ENCODE results near the gene FURIN. TPM values are rescaled to one million over a fixed set of nuclear protein-coding genes. Genes with fewer than 3 reads are reported as not detected.
A peak's percentile ranks its signal among the peaks of the same experiment; 100 is the strongest.

The FURIN gene
- total and polyA plus RNA-seq, 9 of the 15 experiments (the other 6 are each of a cell fraction or from before 2014, with no cell fraction given) = 0.92 to 99.9 (median 34.8) TPM

DNA sequence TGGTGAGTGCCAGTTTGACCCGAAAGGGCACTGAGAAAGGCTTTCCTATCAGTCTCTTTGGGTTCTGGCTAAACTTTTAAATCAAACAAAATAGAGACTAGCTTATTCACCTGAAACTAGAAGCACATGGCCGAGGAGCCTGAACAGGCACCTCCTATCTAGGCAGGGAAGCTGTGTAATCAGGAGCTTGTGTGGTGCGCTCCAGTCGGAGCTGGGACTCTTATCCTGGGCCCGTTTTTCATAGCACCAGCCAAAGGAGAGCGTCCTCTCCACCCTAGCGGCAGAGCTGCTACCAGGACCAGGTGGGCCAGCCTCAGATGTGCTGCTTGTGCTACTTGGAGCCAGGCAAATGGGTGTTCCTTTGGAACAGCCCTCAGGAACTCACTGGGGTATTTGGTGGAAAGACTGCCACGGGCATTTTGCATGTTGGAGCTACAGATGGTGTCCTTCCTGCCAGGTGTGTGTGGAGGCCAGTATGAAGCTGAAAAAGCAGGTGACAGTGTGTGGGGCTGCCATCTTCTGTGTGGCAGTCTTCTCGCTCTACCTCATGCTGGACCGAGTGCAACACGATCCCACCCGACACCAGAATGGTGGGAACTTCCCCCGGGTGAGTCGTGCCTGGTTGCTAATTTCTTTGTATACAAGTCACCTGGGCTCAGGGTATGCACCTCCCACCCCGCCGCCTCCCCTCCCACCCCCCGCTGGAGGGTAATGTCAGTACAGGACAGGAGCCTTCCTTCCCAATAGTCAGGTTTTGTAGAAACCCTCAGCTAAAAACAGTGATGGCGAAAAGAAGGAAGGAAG is 35.5 kb downstream of the FURIN start:
- FAIRE-seq (peak; percentile 85), ATAC-seq (peak; percentile 72), DNase-seq (ENCODE audit: extremely low read depth in 1 of 4, low spot score in 3 of 4) (peak; percentile 38 to 80 (median 60))
- H3K4me1 ChIP-seq (replicated peaks in 1 of 2; ENCODE audit: control insufficient read depth in 2 of 2, insufficient read depth in 2 of 2, low read length in 2 of 2) = peaks cover 25 to 69% of the 10 kb centered on the region in 2 experiments; a peak in 4 of 5 replicates
- in situ Hi-C loops (cut with MboI) (no loop called here), intact Hi-C loops (cut with micrococcal nuclease) (no loop called here)
- H3K36me3 ChIP-seq (ENCODE audit: control insufficient read depth, insufficient read depth, low read length) = peaks cover 45% of the 10 kb centered on the region
- TSS peak; percentile 59 for BruUV-seq (replicated peaks)
- peak overlapping the region; percentile 69 for H3K4me3 ChIP-seq
- ChIA-PET POLR2A (interaction anchor here (0.6 to 7.0 kb wide), 12 partner anchors 8 to 372 kb away, joined by 3 to 70 read pairs (median 8); partner anchors contain the start of genes HDDC3 and UNC45A), CTCF (ENCODE audit: low intra/inter-chr PET ratio) (interaction anchor here (0.6 to 0.8 kb wide), 2 partner anchors 31 to 255 kb away, joined by 3 read pairs; no protein-coding TSS in a partner anchor)
- H3K9me3 ChIP-seq (replicated peaks; ENCODE audit: control insufficient read depth, insufficient read depth, low read depth, low read length) = no peaks in the 10 kb centered on the region
- H3K9me1 ChIP-seq (ENCODE audit: control insufficient read depth, insufficient read depth, low read length) = peaks cover 4% of the 10 kb centered on the region
- peak overlapping the region; percentile 23; the same call in 1 of the 2 replicates for H2AFZ ChIP-seq (ENCODE audit: low read depth, low read length)
- no peaks in the 10 kb centered on the region for H3K27me3 ChIP-seq (ENCODE audit: control insufficient read depth in 2 of 2, insufficient read depth in 2 of 2, low read length in 2 of 2)
- peak overlapping the region; percentile 93 for H3K4me2 ChIP-seq (ENCODE audit: insufficient read depth, low read length)
- no peaks in the 10 kb centered on the region for H4K20me1 ChIP-seq (replicated peaks; ENCODE audit: control insufficient read depth, insufficient read depth, low read length)
- H3K27ac ChIP-seq (ENCODE audit: extremely low read depth, low read depth, low read length) = peak overlapping the region; percentile 84
- H3K79me2 ChIP-seq (ENCODE audit: control insufficient read depth, insufficient read depth, low read length) = peaks cover 52% of the 10 kb centered on the region
- H3K9ac ChIP-seq (ENCODE audit: insufficient read depth in 1 of 2, low read depth in 2 of 2, low read length in 2 of 2) = peak overlapping the region; percentile 86 to 99
- 6% methylated on average over 13 of the region's 18 CpGs for WGBS (ENCODE audit: insufficient coverage, low coverage, missing lambda C conversion rate)
- TF ChIP-seq, protein P1, sequence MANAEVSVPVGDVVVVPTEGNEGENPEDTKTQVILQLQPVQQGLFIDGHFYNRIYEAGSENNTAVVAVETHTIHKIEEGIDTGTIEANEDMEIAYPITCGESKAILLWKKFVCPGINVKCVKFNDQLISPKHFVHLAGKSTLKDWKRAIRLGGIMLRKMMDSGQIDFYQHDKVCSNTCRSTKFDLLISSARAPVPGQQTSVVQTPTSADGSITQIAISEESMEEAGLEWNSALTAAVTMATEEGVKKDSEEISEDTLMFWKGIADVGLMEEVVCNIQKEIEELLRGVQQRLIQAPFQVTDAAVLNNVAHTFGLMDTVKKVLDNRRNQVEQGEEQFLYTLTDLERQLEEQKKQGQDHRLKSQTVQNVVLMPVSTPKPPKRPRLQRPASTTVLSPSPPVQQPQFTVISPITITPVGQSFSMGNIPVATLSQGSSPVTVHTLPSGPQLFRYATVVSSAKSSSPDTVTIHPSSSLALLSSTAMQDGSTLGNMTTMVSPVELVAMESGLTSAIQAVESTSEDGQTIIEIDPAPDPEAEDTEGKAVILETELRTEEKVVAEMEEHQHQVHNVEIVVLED (CRISPR knock-in tag; IDR thresholded peaks at IDR 0.05) = no peak
- TF ChIP-seq TAF1 (IDR thresholded peaks at IDR 0.05; ENCODE audit: control insufficient read depth, extremely low read depth, insufficient read depth, low read length, severe bottlenecking) (peak; percentile 63), MTA3 (IDR thresholded peaks at IDR 0.05; ENCODE audit: borderline replicate concordance) (peak; percentile 41), L3MBTL2 (IDR thresholded peaks at IDR 0.05) (peak; percentile 38; the same call in 1 of the 2 replicates), SMARCA5 (IDR thresholded peaks at IDR 0.05) (no peak), STAG1 (CRISPR knock-in tag; IDR thresholded peaks at IDR 0.05; ENCODE audit: borderline replicate concordance) (0 out of 2 replicates have a peak, but pooled peaks have one; percentile 8), EP400 (IDR thresholded peaks at IDR 0.05) (peak; percentile 80), ZZZ3 (IDR thresholded peaks at IDR 0.05) (no peak), HDGF (IDR thresholded peaks at IDR 0.05) (peak; percentile 37; the same call in 1 of the 2 replicates)
- TF ChIP-seq, protein P2, sequence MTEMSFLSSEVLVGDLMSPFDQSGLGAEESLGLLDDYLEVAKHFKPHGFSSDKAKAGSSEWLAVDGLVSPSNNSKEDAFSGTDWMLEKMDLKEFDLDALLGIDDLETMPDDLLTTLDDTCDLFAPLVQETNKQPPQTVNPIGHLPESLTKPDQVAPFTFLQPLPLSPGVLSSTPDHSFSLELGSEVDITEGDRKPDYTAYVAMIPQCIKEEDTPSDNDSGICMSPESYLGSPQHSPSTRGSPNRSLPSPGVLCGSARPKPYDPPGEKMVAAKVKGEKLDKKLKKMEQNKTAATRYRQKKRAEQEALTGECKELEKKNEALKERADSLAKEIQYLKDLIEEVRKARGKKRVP (CRISPR knock-in tag; IDR thresholded peaks at IDR 0.05) = no peak
- TF ChIP-seq, protein P3, sequence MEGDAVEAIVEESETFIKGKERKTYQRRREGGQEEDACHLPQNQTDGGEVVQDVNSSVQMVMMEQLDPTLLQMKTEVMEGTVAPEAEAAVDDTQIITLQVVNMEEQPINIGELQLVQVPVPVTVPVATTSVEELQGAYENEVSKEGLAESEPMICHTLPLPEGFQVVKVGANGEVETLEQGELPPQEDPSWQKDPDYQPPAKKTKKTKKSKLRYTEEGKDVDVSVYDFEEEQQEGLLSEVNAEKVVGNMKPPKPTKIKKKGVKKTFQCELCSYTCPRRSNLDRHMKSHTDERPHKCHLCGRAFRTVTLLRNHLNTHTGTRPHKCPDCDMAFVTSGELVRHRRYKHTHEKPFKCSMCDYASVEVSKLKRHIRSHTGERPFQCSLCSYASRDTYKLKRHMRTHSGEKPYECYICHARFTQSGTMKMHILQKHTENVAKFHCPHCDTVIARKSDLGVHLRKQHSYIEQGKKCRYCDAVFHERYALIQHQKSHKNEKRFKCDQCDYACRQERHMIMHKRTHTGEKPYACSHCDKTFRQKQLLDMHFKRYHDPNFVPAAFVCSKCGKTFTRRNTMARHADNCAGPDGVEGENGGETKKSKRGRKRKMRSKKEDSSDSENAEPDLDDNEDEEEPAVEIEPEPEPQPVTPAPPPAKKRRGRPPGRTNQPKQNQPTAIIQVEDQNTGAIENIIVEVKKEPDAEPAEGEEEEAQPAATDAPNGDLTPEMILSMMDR (IDR thresholded peaks at IDR 0.05 in 2 of 3, conservative IDR thresholded peaks at IDR 0.05 in 1 of 3; ENCODE audit: insufficient read depth in 2 of 3, low read depth in 1 of 3, low read length in 3 of 3) = peak in 2 of 3 experiments; percentile 30 to 48; a peak in 3 of 6 replicates
- TF ChIP-seq, protein P4, sequence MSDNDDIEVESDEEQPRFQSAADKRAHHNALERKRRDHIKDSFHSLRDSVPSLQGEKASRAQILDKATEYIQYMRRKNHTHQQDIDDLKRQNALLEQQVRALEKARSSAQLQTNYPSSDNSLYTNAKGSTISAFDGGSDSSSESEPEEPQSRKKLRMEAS (CRISPR knock-in tag; IDR thresholded peaks at IDR 0.05) = peak; percentile 52
- TF ChIP-seq, protein P5, sequence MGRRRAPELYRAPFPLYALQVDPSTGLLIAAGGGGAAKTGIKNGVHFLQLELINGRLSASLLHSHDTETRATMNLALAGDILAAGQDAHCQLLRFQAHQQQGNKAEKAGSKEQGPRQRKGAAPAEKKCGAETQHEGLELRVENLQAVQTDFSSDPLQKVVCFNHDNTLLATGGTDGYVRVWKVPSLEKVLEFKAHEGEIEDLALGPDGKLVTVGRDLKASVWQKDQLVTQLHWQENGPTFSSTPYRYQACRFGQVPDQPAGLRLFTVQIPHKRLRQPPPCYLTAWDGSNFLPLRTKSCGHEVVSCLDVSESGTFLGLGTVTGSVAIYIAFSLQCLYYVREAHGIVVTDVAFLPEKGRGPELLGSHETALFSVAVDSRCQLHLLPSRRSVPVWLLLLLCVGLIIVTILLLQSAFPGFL (CRISPR knock-in tag; IDR thresholded peaks at IDR 0.05) = no peak

All from K562 (cell line).